Measurements from ENCODE around the gene DUS1L.

The DUS1L gene

GRCh38 chr17:82065638-82066303 lies at the start of gene DUS1L:
TSS of gene DUS1L (minus strand) at chr17:82065804. CDS start at chr17:82065059, 745 bp downstream.
- DNase-seq (ENCODE audit: low read depth): peak; percentile 61

- no peak for DNase-seq (ENCODE audit: low read depth)
Measured at GRCh38 chr17:82114872-82115271, 49.3 kb upstream of the DUS1L start.

DNA sequence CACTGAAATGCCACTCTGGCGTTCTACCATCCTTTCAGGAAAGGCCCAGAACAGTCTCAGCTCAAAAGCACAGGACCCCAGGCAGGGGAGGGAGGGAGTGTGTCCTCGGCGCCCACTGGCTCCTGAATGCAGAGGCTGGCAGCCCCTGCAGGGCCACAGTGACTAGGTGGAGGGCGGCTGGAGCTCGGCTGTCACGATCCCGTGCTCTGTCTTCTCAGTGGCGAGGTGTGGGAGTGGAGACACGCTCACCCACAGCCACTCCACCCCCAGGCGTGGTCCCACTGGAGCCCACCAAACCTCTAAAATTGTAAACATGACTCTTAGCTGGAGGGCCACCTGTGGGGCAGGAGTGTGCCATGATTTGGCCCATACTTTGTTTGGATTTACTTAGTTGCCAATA lies 48.8 kb upstream of the DUS1L start:
- DNase-seq (ENCODE audit: low read depth): no peak

DNA sequence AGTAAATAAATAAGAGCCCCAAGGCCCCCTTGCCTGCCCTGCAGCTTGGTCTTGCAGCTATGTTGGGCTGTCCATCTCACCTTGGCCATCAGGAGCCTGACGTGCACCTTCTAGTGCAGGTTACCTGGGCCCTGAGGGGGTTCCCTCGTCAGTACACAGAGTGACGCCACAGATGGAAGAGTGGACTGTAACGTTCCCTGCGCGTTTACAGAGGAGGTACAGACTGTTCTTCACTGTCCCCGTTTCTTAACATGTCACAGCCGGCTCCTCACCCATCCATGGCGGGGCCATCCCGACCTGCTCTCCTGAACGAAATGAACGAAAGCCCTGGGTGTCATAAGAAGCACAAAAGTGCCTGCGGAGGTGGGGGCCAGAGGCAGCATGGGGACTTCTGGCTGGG lies 48.3 kb upstream of the DUS1L start:
- DNase-seq (ENCODE audit: low read depth): no peak

DNA sequence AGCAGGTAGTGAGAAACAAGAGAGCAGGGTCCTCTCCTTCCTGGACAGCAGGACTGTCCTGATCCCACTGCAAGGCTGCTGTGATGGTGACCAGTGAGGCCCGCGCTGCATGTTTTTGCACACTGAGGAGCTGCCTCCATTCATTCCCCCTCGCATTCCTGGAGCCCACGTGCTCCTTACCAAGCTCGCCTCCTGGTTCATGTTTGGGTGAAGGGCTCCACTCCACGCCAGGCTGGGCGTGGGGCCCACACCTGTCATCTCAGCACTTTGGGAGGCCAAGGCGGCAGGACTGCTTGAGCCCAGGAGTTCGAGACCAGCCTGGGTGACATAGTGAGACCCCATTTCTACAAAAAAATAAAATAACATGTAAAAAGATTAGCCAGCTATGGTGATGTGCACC lies 47.8 kb upstream of the DUS1L start:
- no peak for DNase-seq (ENCODE audit: low read depth)

- DNase-seq (ENCODE audit: low read depth): no peak
Measured at GRCh38 chr17:82112914-82113311, 47.3 kb upstream of the DUS1L start.

- DNase-seq (ENCODE audit: low read depth): no peak
Measured at GRCh38 chr17:82112181-82112913, 46.7 kb upstream of the DUS1L start.

DNA sequence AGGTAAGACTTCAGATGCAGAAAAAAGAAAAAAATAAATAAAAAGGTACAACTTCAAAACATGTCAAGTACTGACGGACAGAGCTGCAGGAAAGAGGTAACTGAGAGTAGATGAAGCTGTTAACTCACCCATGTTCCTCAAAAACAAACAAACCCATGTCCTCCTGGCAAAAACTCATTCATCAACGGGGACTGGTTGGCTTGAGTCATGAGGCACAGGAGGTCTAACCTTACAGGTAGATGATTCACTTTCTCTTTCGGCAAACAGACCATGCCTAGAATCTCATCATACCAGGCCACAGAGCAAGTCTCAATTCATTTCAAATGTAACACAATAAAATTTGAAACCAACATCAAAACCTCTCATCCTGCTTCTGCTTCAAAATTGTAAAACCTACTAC lies 44.7 kb upstream of the DUS1L start:
- DNase-seq (ENCODE audit: low read depth): no peak

GRCh38 chr17:82108961-82109475 lies 43.4 kb upstream of the DUS1L start:
- DNase-seq (ENCODE audit: low read depth): no peak

- DNase-seq (ENCODE audit: low read depth): no peak
Measured at GRCh38 chr17:82108496-82108945, 42.9 kb upstream of the DUS1L start.

DNA sequence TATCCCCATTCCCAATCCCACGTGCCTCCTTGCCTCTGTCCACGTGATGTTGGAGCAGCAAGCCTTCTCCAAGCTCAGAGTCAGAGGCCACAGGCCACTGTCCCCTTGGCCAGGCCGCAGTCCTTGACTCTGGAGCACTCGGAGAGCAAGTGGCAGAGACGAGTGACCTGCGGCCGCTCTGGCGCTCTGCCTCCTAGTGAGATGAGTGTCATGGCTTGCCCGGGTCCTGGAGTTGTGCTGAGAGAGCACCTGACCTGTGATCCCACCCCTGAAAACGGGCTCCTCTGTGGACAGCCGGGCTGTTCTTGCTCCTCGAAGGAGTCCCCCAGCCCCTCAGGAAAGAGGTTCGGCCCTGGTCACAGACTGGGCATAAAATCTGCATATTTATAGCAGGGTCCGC lies 42.4 kb upstream of the DUS1L start:
- DNase-seq (ENCODE audit: low read depth): no peak

DNA sequence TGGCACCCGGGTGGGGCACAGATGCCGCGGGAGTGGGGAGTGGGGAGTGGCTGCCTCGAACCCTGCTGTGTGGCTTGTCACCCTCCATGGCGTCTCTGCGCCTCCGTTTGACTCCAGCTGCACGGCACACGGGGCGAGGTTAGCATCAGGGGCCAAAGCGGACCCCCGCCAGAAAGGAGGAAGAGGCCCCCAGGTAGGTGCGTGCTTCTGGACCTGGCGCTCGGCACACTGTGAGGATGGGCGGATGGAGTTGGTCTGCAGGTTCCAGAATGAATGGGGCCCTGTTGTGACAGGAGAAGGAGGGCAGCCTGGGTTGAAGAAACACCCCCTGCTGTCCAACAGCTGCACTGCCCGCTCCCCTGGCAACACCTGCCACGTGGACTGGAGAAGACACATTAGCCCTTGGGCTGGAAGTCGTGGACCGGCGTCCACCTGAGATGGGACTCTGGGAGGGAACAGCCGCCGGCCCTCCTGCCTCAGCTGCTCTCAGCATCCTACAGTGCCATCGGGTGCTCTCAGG lies 41.8 kb upstream of the DUS1L start:
- DNase-seq (ENCODE audit: low read depth): no peak

DNA sequence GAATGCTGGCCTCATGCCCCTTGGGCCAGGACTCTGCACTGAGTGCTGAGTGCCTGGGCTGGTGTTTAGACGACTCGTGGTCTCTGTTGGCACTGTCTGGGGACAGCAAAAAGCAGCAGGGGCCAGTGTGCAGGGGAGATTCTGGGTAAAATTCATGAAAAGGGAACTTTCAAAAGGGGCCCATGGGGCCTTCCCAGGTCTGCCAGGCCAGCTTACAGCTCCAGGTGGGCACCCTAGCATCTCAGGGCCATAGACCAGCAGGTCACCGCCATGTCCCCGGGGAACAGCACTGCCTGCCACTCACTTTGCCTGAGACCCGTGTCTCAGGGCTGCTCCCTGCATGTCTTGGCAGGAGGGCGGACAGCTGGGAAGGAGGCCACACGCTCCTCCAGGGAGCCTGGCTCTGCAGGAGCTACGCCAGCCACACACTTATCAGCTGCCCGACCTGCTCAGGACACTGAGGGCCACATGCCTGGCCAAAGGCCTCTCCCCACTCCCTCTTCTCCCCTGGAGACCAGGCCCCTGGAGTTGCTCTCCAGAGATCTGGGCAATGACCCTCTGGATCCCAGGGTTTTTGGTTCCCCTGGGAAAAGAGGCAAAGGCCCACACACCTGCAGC lies 41.2 kb upstream of the DUS1L start:
- no peak for DNase-seq (ENCODE audit: low read depth)

- peak; percentile 53 for DNase-seq (ENCODE audit: low read depth)
Measured at GRCh38 chr17:82105882-82106687, 40.5 kb upstream of the DUS1L start.

- no peak for DNase-seq (ENCODE audit: low read depth)
Measured at GRCh38 chr17:82105417-82105881, 39.8 kb upstream of the DUS1L start.

DNA sequence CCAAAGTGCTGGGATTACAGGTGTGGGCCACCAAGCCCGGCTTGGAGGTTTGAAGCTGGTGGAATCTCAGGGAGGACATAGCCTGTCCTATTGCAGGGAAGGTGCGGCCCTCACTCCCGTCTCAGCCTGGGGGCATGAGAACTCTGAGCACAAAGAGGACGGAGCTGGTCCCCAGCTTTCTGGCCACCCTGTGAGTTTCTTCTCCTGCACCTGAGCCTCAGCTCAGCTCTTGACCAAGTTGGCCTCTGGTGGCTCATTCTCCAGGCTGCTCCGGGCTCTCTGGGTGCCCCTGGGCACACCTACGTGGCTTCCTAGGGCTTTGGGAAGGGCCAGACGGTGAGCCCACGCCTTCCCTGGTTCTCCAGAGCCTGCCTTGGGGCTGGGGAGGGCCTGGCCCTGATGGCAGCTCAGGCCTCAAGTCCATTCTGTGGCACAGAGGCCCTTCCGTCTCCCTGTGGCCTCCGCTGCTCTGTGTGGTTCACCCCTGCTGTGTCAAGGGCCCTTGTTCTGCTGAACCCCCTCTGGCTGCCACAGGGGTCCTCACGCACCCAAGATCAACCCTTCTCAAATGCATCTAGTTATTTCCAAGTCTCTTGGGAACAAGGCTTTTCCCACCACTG lies 39.3 kb upstream of the DUS1L start:
- no peak for DNase-seq (ENCODE audit: low read depth)

GRCh38 chr17:82103553-82104451 lies 38.2 kb upstream of the DUS1L start:
- DNase-seq (ENCODE audit: low read depth): no peak

DNA sequence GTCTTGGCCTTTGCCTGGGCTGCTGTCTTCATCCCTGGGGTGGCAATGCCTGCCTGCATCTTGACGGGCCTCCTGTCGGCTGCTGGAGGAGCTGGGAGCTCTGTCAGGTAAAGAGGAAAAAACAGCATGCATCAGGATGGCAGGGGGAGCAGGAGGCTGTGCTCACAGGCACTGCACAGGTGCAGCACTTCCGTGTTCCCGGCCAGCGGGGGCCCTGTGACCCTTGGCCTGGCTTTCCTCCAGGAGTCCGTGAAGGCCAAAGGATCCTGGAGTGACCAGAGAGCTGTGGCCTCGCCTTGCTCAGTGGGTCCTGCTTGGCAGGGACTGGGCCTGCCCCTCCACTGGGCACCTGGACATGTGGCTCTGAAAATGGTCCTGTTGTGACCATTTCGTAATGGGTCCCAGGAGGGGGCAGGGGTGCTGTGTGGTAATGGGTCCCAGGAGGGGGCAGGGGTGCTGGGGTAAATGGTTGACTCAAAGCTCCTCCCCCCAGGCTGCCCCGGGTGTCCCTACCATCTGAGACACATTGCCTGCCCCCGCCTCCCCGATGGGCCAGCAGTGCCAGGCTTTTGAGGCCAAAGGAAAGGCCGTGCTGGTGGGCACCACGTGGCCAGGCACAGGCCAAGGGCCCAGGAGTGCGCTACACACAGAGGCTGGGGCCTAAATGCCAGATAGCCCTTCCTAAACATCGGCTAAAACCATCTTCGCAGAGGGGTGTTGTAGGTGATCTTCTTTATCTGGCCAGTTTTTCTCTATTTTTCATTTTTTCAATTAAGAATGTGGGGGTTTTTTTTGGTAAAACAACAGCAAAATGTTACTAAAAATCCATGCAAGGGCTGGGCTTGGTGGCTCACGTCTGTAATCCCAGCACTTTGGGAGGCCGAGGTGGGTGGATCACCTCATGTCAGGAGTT lies 36.4 kb upstream of the DUS1L start:
- DNase-seq (ENCODE audit: low read depth): no peak

- DNase-seq (ENCODE audit: low read depth): no peak
Measured at GRCh38 chr17:82101301-82101715, 35.7 kb upstream of the DUS1L start.

All from activated T-cell treated with anti-CD3 and anti-CD28 coated beads for 24 hours (primary cell).